NCI-H226 (cell line): ENCODE data around the gene EPN2.

ENCODE experiments used
- DNase-seq: peaks from one replicate; pipeline ENCODE4 v3.0.0-alpha.2; 2015

EPN2 gene

DNA sequence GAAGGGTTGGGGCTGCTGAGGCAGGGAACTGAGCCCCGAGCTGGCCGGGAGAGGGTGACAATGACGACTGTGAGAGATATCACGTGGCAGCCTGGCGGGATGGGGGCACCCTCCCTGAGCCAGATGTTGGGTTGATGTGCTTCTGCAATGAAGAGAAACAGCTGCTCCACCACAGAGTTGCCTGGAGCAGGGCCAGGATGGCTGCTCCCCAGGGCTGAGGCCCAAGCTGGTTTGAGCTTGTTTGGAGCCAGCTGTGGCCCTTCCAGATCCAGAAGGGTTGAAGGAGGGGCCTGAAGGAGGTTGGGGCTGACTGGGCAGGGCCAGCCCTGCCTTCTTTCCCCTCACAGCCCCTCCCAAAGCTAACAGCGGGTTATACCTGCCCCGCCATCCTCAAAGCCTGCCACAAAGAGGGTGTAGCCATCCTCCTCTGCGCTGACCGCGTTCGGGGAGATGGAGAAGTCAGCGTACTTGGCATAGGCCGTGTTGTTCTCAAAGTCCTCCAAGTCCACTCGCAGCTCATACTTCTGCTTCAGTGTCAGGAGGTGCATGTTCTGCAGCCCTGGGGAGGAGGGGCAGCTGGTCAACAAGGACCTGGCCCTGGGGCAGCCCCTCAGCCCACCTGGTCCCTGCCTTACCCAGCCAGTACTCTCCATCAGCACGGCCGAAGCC lies 147.7 kb downstream of the EPN2 start:
- no peak for DNase-seq

DNA sequence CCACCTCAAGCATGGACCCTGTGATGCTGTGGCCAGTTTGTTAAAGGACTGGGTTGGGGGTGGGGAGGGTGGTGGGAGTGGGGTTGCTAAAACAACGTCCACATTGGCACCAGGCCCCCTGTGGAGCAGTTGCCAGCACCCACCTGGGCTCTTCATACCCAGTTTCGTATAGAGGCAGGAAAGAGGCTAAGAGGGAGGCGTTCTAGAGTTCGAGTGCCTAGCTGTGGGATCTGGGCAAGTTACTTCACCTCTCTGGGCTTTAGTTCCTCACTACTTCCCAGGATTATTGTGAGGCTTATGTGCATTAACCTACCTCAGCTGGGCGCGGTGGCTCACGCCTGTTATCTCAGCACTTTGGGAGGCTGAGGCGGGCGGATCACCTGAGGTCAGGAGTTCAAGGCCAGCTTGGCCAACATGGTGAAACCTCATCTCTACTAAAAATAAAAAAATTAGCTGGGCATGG lies 148.4 kb downstream of the EPN2 start:
- DNase-seq = no peak
